Measurements from ENCODE around the gene C17orf50. TPM values are rescaled to one million over a fixed set of nuclear protein-coding genes. Genes with fewer than 3 reads are reported as not detected.
"Not testable (repeated sequence)": the region's sequence is repeated elsewhere in the genome, so short reads cannot be mapped to it uniquely, and the experiment has no call there.

Gene C17orf50
- total RNA-seq, 2 experiments from 2014 or later: not detected

GRCh38 chr17:35745246-35745645 is 15.4 kb upstream of the C17orf50 start:
- peaks cover 12% of the 10 kb centered on the region for H3K4me1 Mint-ChIP-seq (ENCODE audit: low read depth)
- peaks cover 34% of the 10 kb centered on the region for H3K27me3 Mint-ChIP-seq (ENCODE audit: low read depth)
- DNase-seq (no peak), ATAC-seq (no peak)
- ChIA-PET POLR2A (interaction anchor here (0.6 to 1.4 kb wide), 2 partner anchors 123 to 639 kb away, joined by 3 read pairs; no protein-coding TSS in a partner anchor), CTCF (interaction anchor here (1.1 to 1.3 kb wide), 3 partner anchors 19 to 132 kb away, joined by 3 to 4 read pairs (median 3); no protein-coding TSS in a partner anchor)
- H3K4me3 Mint-ChIP-seq: no peak overlapping the region
- no peaks in the 10 kb centered on the region for H3K9me3 Mint-ChIP-seq (ENCODE audit: insufficient read depth)
- no peaks in the 10 kb centered on the region for H3K36me3 Mint-ChIP-seq (ENCODE audit: low read depth)
- H3K27ac Mint-ChIP-seq: no peak overlapping the region

DNA sequence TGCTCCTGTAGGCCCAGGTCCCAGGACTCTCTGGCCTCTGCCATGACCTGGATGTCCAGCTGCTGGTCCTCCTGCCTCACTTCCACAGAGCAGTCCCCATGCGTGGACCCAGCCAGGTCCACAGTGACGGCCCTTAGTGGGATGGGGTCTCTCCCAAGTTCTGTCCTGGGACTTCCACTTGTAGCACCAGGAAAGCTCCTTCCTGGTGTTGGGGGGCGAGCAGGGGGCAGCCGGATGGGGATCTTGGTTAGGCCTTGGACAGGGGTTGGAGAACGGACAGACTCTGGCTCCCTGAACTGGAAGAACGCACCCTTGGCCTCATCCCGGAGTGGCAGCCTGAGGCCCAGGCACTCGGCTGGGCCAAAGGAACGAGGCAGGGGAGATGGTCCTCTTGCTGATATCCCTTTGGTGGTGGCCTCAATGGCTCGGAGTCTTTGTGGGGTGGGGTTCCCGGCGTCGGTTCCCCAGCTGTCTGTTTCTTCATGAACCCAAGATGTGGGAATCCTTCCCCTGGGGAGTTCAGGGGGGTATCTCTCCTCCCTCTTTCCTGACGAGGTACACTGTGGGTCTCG is 14.9 kb upstream of the C17orf50 start:
- CTCF ChIA-PET: interaction anchor here (1.1 to 5.0 kb wide), 4 partner anchors 15 to 132 kb away, joined by 3 to 81 read pairs (median 4); partner anchors contain the start of gene C17orf50
- peaks cover 37% of the 10 kb centered on the region for H3K27me3 Mint-ChIP-seq (ENCODE audit: low read depth)
- no peak overlapping the region for H3K4me3 Mint-ChIP-seq
- no peaks in the 10 kb centered on the region for H3K36me3 Mint-ChIP-seq (ENCODE audit: low read depth)
- no peaks in the 10 kb centered on the region for H3K9me3 Mint-ChIP-seq (ENCODE audit: insufficient read depth)
- H3K4me1 Mint-ChIP-seq (ENCODE audit: low read depth): peaks cover 14% of the 10 kb centered on the region
- DNase-seq (no peak), ATAC-seq (no peak)
- no peak overlapping the region for H3K27ac Mint-ChIP-seq
- POLR2A ChIA-PET: interaction anchor here (0.6 to 1.4 kb wide), 3 partner anchors 124 to 640 kb away, joined by 3 to 10 read pairs (median 3); no protein-coding TSS in a partner anchor

DNA sequence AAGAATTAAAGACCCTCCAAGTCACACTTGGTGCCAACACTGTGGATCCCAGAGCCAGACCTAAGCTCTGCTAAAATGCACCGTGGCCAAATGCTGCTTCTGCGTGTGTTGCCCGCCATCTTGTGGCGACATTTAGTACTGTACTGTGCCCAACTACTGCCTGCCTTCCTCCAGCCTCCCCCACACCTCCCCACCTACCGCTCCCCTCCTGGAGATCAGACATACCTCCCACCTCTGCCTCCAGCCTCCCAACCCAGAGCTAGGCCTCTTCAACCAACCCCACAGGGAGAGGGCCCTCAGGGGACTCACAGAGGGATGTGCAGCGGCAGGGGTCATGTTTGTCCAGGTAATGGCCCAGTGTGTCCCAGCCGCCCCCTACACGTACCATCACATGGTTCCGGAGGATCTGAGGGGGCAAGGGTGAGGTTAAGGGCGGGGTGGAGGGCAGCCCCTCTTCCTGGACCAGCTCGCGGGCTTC is 13.1 kb upstream of the C17orf50 start:
- ATAC-seq (peak; percentile 87), DNase-seq (peak; percentile 87)
- Mint-ChIP-seq H3K27me3 (ENCODE audit: low read depth) (peaks cover 31% of the 10 kb centered on the region), H3K4me3 (no peak overlapping the region), H3K36me3 (ENCODE audit: low read depth) (no peaks in the 10 kb centered on the region), H3K27ac (no peak overlapping the region), H3K4me1 (ENCODE audit: low read depth) (peaks cover 9% of the 10 kb centered on the region), H3K9me3 (ENCODE audit: insufficient read depth) (no peaks in the 10 kb centered on the region)
- CTCF ChIA-PET: interaction anchor here (0.5 to 5.0 kb wide), 59 partner anchors 8 to 1181 kb away, joined by 3 to 104 read pairs (median 4); partner anchors contain the start of genes C17orf50, NLE1, RAD51D and RASL10B
- POLR2A ChIA-PET: interaction anchor here (0.5 to 0.9 kb wide), 3 partner anchors 213 to 580 kb away, joined by 3 read pairs; no protein-coding TSS in a partner anchor

DNA sequence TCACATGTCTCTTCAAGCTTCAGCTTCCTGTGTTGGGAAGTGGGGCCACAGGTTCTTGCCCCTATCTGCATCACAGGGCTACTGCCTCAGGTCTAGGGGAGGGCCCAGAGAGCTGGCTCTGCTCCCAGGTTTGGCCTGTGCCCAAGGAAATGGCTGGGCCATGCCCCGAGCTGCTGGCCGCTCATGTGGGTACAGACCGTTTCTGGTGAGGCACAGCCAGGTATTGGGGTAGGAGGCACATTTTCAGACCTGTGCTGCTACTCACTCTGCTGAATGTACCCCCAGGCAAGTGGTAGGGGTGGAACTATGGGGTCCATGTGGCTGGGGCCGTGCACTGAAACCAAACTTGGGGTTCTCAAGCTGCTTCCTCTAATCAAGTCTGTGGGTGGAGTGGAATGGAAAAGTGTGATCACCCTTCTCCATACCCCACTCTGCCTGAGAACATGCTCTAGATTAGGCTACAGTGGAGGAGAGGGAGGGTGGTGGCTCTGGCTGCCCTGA is 12.3 kb upstream of the C17orf50 start:
- Mint-ChIP-seq H3K27ac (no peak overlapping the region), H3K36me3 (ENCODE audit: low read depth) (no peaks in the 10 kb centered on the region), H3K4me1 (ENCODE audit: low read depth) (peaks cover 9% of the 10 kb centered on the region), H3K9me3 (ENCODE audit: insufficient read depth) (no peaks in the 10 kb centered on the region), H3K27me3 (ENCODE audit: low read depth) (peaks cover 31% of the 10 kb centered on the region), H3K4me3 (no peak overlapping the region)
- ChIA-PET CTCF (interaction anchor here (1.3 to 5.0 kb wide), 16 partner anchors 13 to 629 kb away, joined by 3 to 104 read pairs (median 9); partner anchors contain the start of genes C17orf50, RAD51D, RASL10B and SLFN12L), POLR2A (no interaction called here)
- DNase-seq (no peak), ATAC-seq (no peak)

DNA sequence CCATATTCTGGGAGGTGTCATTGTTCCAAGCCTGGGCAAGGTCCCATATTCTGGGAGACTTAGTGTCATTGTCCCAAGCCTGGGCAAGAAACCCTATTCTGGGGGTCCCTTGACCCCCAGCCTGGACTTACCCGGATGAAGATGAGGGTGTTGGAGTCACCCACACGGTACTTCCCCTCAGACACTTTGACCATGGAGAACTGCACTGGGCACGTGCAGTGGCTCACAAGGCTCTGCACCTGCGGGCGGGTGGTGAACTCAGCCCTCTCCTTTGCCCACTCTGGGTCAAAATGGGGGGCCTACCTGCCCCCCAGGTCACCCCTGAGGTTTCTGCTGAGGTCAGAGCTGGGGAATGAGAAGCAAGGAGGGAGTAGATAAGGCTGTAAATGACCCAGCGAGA is 11.7 kb upstream of the C17orf50 start:
- H3K4me1 Mint-ChIP-seq (ENCODE audit: low read depth): peaks cover 9% of the 10 kb centered on the region
- ATAC-seq (no peak), DNase-seq (no peak)
- peaks cover 29% of the 10 kb centered on the region for H3K27me3 Mint-ChIP-seq (ENCODE audit: low read depth)
- H3K9me3 Mint-ChIP-seq (ENCODE audit: insufficient read depth): no peaks in the 10 kb centered on the region
- POLR2A ChIA-PET: interaction anchor here (0.6 kb wide), 1 partner anchor 487 kb away, joined by 4 read pairs; no protein-coding TSS in a partner anchor
- no peak overlapping the region for H3K4me3 Mint-ChIP-seq
- CTCF ChIA-PET: interaction anchor here (0.6 to 5.0 kb wide), 9 partner anchors 12 to 629 kb away, joined by 3 to 104 read pairs (median 10); partner anchors contain the start of genes C17orf50, RAD51D, SLFN12L and TAF15
- no peaks in the 10 kb centered on the region for H3K36me3 Mint-ChIP-seq (ENCODE audit: low read depth)
- H3K27ac Mint-ChIP-seq: no peak overlapping the region

GRCh38 chr17:35749560-35750412 is 10.9 kb upstream of the C17orf50 start:
- POLR2A ChIA-PET: interaction anchor here (0.6 to 0.8 kb wide), 2 partner anchors 11 to 488 kb away, joined by 4 to 5 read pairs; no protein-coding TSS in a partner anchor

GRCh38 chr17:35750526-35751395 is 9.9 kb upstream of the C17orf50 start:
- ChIA-PET CTCF (interaction anchor here (1.0 to 5.0 kb wide), 6 partner anchors 10 to 138 kb away, joined by 3 to 104 read pairs (median 12); partner anchors contain the start of genes C17orf50 and TAF15), POLR2A (no interaction called here)
- H3K4me1 Mint-ChIP-seq (ENCODE audit: low read depth): peaks cover 9% of the 10 kb centered on the region
- DNase-seq (no peak), ATAC-seq (no peak)
- H3K36me3 Mint-ChIP-seq (ENCODE audit: low read depth): no peaks in the 10 kb centered on the region
- no peak overlapping the region for H3K27ac Mint-ChIP-seq
- no peak overlapping the region for H3K4me3 Mint-ChIP-seq
- H3K27me3 Mint-ChIP-seq (ENCODE audit: low read depth): peaks cover 29% of the 10 kb centered on the region
- H3K9me3 Mint-ChIP-seq (ENCODE audit: insufficient read depth): no peaks in the 10 kb centered on the region

More at GRCh38 chr17:35749560-35750412, 10.9 kb upstream of the C17orf50 start:
- DNase-seq (peak; percentile 24), ATAC-seq (no peak)
- no peaks in the 10 kb centered on the region for H3K36me3 Mint-ChIP-seq (ENCODE audit: low read depth)
- no peaks in the 10 kb centered on the region for H3K9me3 Mint-ChIP-seq (ENCODE audit: insufficient read depth)
- H3K4me1 Mint-ChIP-seq (ENCODE audit: low read depth): peaks cover 9% of the 10 kb centered on the region
- H3K4me3 Mint-ChIP-seq: no peak overlapping the region
- H3K27ac Mint-ChIP-seq: no peak overlapping the region
- CTCF ChIA-PET: interaction anchor here (0.6 to 5.0 kb wide), 7 partner anchors 11 to 630 kb away, joined by 3 to 104 read pairs (median 20); partner anchors contain the start of genes C17orf50, RAD51D, SLFN12L and TAF15
- peaks cover 29% of the 10 kb centered on the region for H3K27me3 Mint-ChIP-seq (ENCODE audit: low read depth)

GRCh38 chr17:35751541-35751940 is 9.1 kb upstream of the C17orf50 start:
- CTCF ChIA-PET: interaction anchor here (1.0 to 4.7 kb wide), 4 partner anchors 13 to 139 kb away, joined by 3 to 104 read pairs (median 5); no protein-coding TSS in a partner anchor
- H3K27me3 Mint-ChIP-seq (ENCODE audit: low read depth): peaks cover 29% of the 10 kb centered on the region
- not testable (repeated sequence) for H3K4me1 Mint-ChIP-seq (ENCODE audit: low read depth)

GRCh38 chr17:35752471-35752870 is 8.2 kb upstream of the C17orf50 start:
- POLR2A ChIA-PET: no interaction called here
- H3K27ac Mint-ChIP-seq: no peak overlapping the region
- ATAC-seq (no peak), DNase-seq (no peak)
- no peak overlapping the region for H3K4me3 Mint-ChIP-seq
- H3K4me1 Mint-ChIP-seq (ENCODE audit: low read depth): peaks cover 9% of the 10 kb centered on the region
- CTCF ChIA-PET: interaction anchor here (1.7 kb wide), 1 partner anchor 12 kb away, joined by 7 read pairs; no protein-coding TSS in a partner anchor
- no peaks in the 10 kb centered on the region for H3K36me3 Mint-ChIP-seq (ENCODE audit: low read depth)
- no peaks in the 10 kb centered on the region for H3K9me3 Mint-ChIP-seq (ENCODE audit: insufficient read depth)
- H3K27me3 Mint-ChIP-seq (ENCODE audit: low read depth): peaks cover 29% of the 10 kb centered on the region

More at GRCh38 chr17:35751541-35751940, 9.1 kb upstream of the C17orf50 start:
- POLR2A ChIA-PET; H3K9me3 Mint-ChIP-seq (ENCODE audit: insufficient read depth); ATAC-seq; H3K4me3 Mint-ChIP-seq; H3K27ac Mint-ChIP-seq; H3K36me3 Mint-ChIP-seq (ENCODE audit: low read depth); DNase-seq: not testable (repeated sequence)

DNA sequence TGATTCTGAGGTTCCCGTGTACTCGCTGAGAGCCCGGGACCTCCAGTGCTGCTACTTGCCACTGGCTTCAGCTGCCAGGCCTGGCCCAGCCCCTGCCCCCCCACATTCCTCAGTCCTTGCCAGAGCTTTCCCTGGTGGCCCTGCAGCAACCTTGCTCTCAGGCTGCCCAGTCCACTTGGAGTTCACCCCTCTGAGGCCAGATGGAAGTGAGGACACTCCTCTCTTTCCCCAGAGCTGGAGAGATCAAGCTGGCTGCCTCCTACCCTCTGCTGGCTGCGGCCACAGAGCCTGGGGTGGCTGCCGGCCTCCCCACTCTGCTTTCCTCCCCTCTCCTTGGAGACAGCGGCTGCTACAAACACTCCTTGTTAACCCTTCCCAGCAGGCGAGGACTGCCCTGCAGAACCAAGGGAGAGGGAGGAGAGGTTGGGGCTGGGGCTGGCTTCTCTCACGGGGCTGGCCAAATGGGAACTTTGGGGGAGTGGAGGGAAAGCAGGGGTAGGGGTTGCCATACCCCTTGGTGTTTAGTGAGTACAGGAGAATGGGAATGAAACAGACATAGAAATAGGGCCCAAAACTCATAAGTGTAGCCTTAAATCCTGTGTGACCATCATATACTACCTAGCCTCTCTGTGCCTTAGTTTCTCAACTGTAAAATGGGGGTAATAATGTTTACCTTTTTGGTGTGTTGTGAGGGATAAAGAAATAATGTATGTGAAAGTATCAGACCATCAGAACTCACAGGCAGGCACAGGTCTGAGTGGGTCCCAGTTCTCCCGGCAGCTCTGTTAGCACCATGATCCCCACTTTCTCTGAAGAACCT is 7.5 kb upstream of the C17orf50 start, which contains the start of gene GAS2L2:
Gene GAS2L2, minus strand, starts transcription at position 295 of the 820 bp plus-strand sequence. CDS start 389 bp downstream, outside the sequence.
- CTCF ChIA-PET: interaction anchor here (1.7 kb wide), 1 partner anchor 11 kb away, joined by 7 read pairs; no protein-coding TSS in a partner anchor
- no peak within 1 kb of the TSS for H3K27ac Mint-ChIP-seq
- POLR2A ChIA-PET: no interaction called here
- DNase-seq: no peak
- H3K9me3 Mint-ChIP-seq (ENCODE audit: insufficient read depth): no peaks in the 10 kb centered on the region
- H3K4me3 Mint-ChIP-seq: no peak within 1 kb of the TSS
- peaks cover 9% of the 10 kb centered on the region for H3K4me1 Mint-ChIP-seq (ENCODE audit: low read depth)
- H3K27me3 Mint-ChIP-seq (ENCODE audit: low read depth): peaks cover 29% of the 10 kb centered on the region
- no peaks in the 10 kb centered on the region for H3K36me3 Mint-ChIP-seq (ENCODE audit: low read depth)
- no peak for ATAC-seq
